Stimulated activated CD8-positive, alpha-beta memory T cell treated with anti-CD3 and anti-CD28 coated beads, Interleukin-2, amount 100 ng/mL, for 1 hour (primary cell): ENCODE data around the gene NAT8.
"Not testable (repeated sequence)": the region's sequence is repeated elsewhere in the genome, so short reads cannot be mapped to it uniquely, and the experiment has no call there.

Experiments
- DNase-seq, 2 donors: peaks; one replicate each; pipeline ENCODE4 v3.0.0-alpha.2; 2020; ENCODE audit warnings: low read depth in 2 of 2

NAT8 gene, protein sequence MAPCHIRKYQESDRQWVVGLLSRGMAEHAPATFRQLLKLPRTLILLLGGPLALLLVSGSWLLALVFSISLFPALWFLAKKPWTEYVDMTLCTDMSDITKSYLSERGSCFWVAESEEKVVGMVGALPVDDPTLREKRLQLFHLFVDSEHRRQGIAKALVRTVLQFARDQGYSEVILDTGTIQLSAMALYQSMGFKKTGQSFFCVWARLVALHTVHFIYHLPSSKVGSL

DNA sequence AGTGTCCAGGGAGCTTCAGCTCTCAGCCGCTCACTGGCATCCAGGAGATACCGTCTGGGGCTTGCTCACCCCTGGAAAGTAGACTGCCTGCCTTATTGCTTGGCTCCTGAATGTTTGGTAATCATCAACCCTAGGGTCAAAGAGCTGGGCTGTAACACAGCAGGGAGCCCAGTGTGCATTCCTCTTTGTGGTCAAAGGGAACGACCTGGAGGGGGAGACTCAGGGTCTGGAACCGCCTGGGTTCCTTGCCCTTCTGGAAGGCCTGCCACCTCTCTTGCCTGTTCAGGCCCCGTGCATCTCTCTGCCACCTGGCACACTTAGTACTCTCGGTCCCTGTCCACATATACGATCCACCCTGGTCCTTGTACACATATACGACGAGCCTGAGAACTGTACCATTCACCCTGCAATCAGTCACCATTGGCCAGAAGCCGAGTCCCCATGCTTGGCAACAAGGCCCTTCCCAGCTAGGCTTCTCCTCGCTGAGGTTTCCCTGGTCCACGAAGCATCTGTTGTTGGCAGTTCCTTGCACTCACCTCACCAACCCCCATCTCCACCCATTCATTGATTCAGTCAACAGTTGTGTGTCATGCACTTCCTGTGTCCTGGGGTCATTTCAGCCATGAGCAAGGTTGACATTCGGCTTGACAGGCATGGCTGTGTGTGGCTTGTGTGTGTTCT is at the start of gene NAT8:
TSS of gene NAT8 (minus strand) at position 85 of the 681 bp plus-strand sequence. CDS start 794 bp downstream, outside the sequence.
- DNase-seq = no peak

DNA sequence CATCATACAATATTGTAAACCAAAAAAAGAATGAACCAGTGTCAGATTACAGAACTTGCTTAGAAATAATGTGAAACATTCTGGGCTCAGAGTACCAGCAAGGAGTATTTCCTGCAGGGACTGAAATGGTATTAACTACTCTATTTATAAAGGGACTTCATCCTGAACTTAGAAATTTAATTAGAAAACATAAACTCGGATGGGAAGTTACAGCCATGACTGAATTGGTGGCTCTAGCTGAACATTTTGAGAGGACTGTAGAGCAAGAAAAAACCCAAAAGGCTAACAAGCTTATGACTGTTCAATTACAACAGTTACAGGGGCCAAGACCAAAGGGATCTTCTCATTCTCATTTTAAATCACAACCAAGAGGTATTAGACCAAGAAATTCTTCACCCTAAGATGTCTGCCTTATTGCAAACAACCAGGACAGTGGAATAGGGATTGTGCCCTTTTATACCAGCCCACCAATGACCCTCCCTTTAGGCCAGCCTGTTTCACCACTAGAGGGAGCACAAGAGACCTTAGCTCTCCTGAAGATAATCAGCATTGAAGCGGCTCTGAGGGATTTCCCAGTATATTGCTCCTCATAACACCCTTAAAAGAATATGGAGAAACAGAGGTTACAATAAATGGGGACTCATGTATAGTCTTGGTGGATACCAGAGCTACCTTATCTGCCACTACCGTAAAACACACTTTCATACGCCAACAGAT is 48.3 kb upstream of the NAT8 start:
- DNase-seq = not testable (repeated sequence)

DNA sequence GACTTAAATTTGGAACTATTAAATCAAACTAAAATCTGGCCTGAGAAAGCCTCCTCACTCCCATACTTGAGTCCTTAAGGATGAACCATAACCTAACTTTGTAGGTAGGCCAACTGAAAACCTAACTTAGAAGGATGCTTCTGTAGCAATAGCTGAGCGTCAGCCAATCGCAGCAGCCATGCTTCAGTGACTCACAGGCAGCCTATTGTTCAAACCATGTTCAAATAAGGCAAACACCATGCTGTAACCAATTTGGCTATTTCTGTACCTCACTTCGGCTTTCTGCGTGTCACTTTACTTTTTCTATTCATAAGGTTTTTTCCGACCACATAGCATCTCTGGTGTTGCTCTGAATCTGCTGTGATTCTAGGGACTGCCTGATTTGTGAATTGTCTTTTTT is 46.3 kb upstream of the NAT8 start:
- DNase-seq = not testable (repeated sequence)

DNA sequence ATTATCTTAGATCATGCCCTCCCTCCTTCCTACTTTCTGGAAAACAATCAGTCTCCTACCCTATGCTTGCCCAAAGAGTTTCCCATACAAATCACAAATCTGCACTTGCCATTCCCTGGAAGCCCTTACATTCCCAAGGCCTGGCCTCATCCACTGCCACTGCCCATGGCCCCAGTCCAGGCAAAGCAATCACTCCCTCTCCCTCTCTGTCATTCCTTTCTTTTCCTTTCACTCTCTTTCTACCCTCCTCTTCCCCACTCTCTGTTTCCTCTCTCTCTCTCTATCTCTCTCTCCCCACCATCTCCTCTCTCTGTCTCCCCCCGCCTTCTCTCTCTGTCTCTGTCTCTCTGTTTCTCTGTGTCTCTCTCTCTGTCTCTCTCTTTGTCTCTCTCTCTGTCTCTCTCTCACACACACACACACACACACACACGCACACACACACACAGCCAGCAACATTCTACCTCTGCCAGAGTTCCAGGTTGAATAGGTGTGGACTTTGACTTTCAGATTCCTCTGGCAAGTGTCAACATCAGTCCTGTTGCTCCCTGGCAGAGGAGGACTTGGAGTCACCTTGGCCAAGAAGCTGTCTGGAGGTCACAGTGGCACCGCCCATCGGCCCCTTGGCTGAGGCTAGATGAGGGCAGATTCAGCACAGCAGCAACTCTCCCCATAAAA is 43.7 kb upstream of the NAT8 start:
- DNase-seq = no peak

DNA sequence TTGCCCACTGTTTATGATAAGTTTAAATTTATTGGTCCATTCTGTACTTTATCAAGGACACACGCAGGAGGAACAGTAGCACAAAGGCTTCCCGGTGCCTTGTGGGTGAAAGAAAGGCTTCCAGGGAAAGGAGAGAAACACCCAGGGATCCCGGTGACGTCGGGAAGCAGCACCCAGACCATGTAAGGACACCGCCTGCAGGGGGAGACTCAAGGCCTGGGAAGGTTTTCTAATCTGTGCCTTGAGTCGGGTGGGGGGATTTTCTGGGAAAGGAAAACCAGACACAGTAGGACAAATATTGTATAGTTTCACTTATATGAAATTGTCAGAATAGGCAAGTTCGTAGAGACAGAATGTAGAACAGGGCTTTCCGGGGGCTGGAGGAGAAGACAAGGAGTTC is 42.7 kb upstream of the NAT8 start:
- not testable (repeated sequence) for DNase-seq

DNA sequence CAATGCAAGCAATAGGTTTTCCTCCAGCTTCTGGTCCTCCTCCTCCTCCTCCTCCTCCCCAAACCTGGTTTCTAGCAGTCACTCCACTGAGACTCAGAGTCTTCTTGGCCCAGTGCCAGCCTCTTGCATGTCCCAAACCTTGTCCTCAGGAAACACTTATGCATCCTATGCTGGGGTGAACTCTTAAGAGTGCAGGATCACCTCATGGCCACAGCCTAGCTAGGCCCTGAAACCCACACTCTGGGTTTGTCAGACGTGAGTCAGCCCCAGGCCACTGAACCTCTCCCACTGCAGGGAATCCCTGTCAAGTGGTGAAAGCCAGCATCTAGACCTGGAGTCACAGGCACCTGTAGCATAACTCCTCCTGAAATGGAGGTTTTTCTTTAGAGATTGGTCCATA is 42.1 kb upstream of the NAT8 start:
- not testable (repeated sequence) for DNase-seq

DNA sequence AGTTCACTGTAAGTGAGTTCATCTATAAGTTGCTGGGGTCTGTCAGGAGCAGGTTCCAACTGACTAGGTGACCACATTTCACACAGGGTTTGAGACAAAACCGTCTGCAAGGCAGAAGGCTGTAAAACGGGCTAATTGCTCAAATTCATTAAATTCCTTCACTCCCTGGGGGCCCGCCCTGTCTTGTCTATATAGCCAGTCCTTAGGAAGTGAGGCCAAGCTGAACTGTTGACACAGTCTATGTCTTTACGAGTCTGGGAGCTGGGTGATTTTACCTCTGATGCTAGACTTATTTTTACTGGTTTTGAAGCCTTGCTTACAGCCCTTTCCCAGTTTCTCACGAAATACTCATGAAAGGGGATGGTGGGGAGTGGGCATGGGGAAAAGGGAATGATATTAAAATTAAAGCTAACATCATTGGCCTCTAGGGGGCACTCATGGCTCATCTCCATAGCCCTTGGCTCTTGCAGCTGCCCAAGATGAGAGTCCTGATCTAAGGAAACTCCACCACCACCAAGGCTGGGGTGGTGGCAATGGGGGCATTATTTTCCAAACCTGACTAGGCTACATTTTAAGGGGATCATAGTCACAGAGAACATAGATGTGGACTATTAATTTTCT is 37.8 kb upstream of the NAT8 start:
- not testable (repeated sequence) for DNase-seq

DNA sequence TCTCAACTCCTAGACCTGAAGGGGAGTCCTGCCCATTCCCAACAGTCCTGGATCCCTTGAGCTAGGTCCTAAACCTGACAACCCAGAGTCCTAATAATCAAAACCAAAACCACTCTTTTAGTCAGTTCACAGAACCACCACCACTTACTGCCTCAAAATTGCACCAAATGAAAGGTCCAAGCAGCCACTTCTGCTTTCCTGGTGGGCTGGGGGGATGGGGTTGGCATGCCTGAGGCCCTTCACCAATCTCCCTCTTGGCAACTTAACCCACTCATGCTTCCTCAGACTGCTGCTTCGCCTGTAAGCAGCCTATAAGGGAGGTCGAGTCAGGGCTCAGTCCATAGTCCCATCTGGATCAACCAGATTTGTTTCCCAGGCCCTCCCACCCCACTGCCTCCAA is 37.0 kb upstream of the NAT8 start:
- not testable (repeated sequence) for DNase-seq

DNA sequence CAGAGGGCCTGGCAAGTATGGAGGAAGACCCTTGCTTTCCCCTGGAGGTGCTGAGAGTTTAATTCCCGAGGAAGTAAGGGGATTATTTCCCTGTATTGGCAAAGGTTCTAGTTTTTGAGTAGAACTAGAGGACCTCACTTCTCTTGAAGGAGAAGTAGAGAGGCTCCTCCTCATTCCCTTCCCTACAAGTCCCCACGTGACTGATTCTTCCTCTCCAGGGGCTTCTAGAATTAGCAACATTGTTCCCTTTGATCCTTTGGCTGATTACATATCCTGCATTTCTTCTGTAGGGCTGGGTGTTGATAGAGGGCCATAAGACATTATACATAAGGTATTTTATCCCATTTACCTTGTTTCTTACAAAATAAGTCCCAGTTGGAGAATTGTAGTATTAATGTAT is 35.8 kb upstream of the NAT8 start:
- not testable (repeated sequence) for DNase-seq

DNA sequence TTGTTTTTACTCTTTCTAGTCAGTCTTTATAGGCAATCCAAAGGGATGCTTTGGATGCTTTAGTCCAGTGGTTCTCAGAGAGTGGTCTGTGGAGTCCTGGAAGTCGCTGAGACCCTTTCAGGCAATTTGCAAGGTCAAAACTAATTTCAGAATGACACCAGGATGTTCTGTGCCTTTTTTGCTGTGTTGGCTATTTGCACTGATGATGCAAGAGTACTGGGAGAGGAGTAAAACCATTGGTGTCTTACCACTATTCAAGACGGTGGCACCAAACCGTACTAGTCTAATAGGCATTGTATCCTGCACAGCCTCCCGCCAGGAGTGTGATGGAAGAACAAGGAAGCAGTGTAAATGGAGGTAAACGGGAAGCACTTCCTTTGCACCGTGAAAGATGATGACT is 34.0 kb upstream of the NAT8 start:
- DNase-seq = not testable (repeated sequence)

DNA sequence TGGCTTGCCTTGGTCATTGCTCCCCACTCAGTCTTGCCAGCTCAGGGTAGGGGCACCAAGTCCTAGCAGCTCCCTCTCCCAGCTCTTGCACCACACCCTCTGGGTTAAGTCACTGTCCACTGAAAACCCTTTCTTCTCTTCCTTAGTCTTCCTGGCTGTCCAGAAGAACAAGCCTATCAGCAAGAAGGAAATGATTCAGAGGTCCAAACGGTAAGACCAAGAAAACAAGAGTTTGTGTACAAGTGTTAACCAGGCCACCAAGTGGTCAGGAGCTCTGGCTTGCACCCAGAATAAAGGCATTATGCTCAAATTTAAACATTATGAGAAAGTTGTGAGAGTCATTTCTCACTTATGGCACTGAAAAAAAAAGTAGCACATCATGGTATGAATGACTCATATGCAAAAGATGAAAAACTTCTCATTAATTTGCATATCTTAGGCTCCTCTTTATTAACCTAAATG is 32.5 kb upstream of the NAT8 start:
- not testable (repeated sequence) for DNase-seq

DNA sequence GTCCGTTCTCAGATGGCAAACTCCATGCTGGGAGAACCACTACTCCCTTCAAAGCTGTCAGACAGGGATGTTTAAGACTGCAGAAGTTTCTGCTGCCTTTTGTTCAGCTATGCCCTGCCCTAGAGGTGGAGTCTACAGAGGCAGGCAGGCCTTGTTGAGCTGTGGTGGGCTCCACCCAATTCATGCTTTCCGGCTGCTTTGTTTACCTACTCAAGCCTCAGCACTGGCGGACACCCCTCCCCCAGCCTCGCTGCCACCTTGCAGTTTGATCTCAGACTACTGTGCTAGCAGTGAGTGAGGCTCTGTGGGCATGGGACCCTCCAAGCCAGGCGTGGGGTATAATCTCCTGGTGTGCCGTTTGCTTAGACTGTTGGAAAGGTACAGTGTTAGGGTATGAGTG is 27.8 kb upstream of the NAT8 start:
- not testable (repeated sequence) for DNase-seq

DNA sequence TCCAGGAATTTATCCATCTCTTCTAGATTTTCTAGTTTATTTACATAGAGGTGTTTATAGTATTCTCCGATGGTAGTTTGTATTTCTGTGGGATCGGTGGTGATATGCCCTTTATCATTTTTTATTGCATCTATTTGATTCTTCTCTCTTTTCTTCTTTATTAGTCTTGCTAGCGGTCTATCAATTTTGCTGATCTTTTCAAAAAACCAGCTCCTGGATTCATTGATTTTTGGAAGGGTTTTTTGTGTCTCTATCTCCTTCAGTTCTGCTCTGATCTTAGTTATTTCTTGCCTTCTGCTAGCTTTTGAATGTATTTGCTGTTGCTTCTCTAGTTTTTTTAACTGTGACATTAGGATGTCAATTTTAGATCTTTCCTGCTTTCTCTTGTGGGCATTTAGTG is 25.0 kb upstream of the NAT8 start:
- DNase-seq = not testable (repeated sequence)

DNA sequence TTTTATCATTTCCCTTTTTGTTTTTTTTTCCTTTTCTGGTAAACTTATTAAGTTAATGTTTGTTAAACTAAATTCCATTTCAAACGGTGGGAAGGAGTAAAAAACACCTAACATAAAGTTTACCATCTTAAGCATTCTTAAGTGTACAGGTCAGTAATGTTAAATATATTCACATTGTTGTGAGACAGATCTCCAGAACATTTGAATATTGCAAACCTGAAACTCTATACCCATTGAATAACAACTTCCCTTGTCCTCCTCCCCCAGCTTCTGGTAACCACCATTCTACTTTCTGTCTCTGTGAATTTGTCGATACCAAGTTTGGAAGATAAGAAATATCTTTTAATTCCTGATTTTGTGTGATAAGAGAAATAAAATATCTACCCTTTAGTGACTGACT is 12.0 kb upstream of the NAT8 start:
- no peak for DNase-seq

DNA sequence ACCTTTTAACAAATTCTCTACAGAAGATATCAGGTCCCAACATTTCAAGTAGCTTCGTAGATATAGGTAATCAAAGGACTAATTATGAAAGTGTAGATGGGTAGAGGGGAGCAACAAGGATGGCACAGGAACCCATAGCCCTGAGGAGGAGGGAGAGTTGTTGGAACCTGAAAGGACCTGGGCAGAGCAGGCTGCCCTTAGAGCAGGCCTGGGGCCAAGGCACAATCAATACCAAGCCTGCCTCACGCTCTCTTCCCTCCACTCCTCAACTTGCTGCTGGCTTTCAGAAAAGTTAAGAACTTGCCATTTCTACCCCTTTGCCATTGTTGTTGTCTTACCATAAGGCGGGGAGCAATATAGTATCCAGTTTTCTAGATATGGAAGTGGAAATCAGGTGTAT is 10.1 kb upstream of the NAT8 start:
- no peak for DNase-seq

DNA sequence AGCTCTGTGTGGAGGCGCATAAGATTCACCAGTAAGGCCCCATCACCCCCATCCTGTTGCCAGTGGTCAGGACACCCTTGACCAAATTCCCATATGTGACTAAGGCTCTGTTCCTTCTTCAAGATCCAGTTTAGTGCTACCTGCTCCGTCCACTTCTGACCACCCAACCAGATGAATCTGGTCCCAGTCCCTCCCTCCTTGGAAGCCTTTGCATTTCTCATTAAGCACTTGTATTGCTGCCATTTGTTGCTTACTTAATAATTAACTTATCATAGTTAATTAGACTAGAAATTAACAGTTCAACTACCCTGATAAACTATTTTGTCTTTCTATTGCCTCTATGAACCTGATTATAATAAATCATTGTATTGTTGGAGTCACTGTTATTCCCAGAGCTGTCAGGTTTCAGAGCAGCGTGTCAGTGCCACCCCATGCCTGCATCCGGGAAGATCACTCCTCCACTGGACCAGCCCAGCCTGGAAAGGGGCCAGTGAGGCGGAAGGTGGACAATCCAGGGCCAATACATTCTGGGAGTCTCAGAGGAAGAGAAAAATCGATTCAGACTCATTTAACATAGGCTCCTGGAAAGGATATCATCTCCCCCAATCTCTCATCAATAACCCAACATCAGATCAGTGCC is 9.5 kb upstream of the NAT8 start:
- no peak for DNase-seq

DNA sequence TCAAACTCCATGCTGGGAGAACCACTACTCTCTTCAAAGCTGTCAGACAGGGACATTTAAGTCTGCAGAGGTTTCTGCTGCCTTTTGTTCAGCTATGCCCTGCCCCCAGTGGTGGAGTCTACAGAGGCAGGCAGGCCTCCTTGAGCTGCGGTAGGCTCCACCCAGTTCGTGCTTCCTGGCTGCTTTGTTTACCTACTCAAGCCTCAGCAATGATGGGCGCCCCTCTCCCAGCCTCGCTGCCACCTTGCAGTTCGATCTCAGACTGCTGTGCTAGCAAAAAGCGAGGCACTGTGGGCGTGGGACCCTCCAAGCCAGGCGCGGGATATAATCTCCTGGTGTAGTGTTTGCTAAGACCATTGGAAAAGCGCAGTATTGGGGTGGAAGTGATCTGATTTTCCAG is 5.5 kb upstream of the NAT8 start:
- not testable (repeated sequence) for DNase-seq

DNA sequence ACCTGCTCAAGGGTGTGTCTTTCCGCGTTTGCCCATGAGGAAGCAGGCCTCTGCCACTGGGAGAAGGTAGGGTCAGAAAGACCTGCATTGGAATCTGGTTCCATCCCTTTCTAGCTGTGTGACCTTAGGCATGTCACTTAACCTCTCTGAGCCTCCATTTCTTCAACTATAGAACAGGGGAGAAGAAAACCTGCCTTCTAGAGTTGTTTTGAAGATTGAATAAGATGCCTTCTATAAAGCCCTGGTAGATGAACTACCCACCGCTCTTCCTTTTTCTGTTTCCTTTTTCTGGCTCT is 507 bp downstream of the NAT8 start:
- DNase-seq = no peak

DNA sequence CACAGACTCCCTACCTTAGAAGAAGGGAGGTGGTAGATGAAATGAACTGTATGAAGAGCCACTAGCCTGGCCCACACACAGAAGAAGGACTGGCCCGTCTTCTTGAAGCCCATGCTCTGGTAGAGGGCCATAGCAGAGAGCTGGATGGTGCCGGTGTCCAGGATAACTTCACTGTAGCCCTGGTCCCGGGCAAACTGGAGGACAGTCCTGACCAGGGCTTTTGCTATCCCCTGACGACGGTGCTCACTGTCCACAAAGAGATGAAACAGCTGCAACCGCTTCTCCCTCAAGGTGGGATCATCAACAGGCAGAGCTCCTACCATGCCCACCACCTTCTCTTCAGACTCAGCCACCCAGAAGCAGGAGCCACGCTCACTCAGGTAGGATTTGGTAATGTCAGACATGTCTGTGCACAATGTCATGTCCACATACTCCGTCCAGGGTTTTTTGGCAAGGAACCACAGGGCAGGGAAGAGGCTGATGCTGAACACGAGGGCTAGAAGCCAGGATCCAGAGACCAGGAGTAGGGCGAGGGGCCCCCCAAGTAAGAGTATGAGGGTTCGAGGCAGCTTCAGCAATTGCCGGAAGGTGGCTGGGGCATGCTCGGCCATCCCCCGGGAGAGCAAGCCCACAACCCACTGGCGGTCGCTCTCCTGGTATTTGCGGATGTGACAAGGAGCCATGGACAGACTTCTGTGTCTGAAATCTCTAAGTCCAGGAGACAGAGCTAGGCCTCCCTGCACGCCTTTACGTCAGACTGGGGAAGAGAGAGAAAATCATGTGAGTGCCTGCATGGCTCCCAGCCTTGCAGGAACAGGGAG is 1.1 kb downstream of the NAT8 start:
- no peak for DNase-seq

DNA sequence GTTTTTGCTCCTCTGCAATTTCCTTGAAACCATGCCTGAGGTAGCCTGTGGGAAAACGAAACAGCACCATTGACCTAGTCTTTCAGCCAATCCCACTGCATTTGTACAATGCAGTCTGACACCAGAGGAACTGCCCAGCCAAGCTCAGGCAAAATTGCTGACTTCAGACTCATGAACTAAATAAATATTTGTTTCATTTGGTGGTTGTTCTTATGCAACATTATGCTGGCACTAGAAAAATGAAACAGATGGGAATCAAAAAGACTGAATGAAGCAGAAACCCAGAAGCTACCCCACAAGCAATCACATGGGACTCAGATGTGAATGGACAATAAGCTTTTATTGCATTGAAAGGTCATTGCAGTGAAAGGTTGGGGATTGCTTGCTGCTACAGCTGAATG is 1.7 kb downstream of the NAT8 start:
- no peak for DNase-seq

DNA sequence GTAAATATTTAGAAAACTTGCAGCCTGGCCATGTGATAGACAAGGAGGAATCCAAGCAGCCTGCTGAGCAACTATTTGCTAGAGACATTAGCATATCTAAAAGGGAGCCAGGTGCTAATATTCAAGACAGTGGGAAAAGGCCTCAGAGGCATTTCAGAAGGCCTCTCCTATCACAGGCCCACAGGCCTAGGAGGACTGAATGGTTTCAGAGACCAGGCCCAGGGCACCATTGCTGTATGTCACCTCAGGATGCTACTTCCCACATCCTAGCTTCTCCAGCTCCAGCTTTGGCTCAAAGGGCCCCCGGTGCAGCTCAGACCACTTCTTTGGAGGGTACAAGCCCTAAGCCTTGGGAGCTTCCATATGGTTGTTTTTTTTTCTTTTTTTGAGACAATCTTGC is 3.8 kb downstream of the NAT8 start:
- no peak for DNase-seq
